ENCODE measurements around the gene OTUD3.

OTUD3 gene

DNA sequence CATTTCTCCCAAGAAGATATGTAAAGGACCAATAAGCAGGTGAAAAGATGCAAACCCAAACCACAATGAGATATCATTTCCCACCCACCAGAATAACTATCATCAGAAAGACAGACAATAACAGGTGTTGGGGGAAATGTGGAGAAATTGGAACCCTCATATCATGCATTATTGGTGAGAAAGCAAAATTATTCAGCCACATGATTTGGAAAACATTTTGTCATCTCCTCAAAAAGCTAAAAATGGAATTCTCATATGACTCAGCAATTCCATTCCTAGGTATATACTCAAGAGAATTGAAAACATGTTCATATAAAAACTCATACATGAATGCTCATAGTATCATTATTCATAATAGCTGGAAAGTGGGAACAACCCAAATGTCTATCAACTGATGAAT is 42.0 kb upstream of the OTUD3 start:
- no peak overlapping the region for H3K4me2 ChIP-seq (ENCODE audit: low read depth, low read length, poor library complexity, severe bottlenecking)
- no peak overlapping the region for H2AFZ ChIP-seq (ENCODE audit: low read length)
- no peaks in the 10 kb centered on the region for H3K27me3 ChIP-seq (ENCODE audit: insufficient read depth, low read length, poor library complexity, severe bottlenecking)
- H3F3A ChIP-seq (ENCODE audit: low read depth), result no peaks in the 10 kb centered on the region
- H3K9me3 ChIP-seq (ENCODE audit: insufficient read depth, low read depth, low read length), result no peaks in the 10 kb centered on the region
- H3K4me3 ChIP-seq (ENCODE audit: low read length, poor library complexity, severe bottlenecking), result no peak overlapping the region
- no peaks in the 10 kb centered on the region for H3K79me2 ChIP-seq (ENCODE audit: insufficient read depth, low read length)
- H3K36me3 ChIP-seq (ENCODE audit: insufficient read depth, low read length), result no peaks in the 10 kb centered on the region
- no peaks in the 10 kb centered on the region for H3K4me1 ChIP-seq (ENCODE audit: insufficient read depth, low read length, poor library complexity, severe bottlenecking)
- no peak overlapping the region for H3K9ac ChIP-seq (ENCODE audit: low read depth, low read length, poor library complexity, severe bottlenecking)
- H4K20me1 ChIP-seq (ENCODE audit: insufficient read depth, low read length, poor library complexity, severe bottlenecking), result no peaks in the 10 kb centered on the region
- no peak for TF ChIP-seq EZH2phosphoT487 (IDR thresholded peaks at IDR 0.05; ENCODE audit: borderline replicate concordance)
- TF ChIP-seq, protein P1, sequence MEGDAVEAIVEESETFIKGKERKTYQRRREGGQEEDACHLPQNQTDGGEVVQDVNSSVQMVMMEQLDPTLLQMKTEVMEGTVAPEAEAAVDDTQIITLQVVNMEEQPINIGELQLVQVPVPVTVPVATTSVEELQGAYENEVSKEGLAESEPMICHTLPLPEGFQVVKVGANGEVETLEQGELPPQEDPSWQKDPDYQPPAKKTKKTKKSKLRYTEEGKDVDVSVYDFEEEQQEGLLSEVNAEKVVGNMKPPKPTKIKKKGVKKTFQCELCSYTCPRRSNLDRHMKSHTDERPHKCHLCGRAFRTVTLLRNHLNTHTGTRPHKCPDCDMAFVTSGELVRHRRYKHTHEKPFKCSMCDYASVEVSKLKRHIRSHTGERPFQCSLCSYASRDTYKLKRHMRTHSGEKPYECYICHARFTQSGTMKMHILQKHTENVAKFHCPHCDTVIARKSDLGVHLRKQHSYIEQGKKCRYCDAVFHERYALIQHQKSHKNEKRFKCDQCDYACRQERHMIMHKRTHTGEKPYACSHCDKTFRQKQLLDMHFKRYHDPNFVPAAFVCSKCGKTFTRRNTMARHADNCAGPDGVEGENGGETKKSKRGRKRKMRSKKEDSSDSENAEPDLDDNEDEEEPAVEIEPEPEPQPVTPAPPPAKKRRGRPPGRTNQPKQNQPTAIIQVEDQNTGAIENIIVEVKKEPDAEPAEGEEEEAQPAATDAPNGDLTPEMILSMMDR (conservative IDR thresholded peaks at IDR 0.05; ENCODE audit: low read length), result no peak
- no peaks in the 10 kb centered on the region for H3K9me2 ChIP-seq (replicated peaks; ENCODE audit: low read depth, low read length)

DNA sequence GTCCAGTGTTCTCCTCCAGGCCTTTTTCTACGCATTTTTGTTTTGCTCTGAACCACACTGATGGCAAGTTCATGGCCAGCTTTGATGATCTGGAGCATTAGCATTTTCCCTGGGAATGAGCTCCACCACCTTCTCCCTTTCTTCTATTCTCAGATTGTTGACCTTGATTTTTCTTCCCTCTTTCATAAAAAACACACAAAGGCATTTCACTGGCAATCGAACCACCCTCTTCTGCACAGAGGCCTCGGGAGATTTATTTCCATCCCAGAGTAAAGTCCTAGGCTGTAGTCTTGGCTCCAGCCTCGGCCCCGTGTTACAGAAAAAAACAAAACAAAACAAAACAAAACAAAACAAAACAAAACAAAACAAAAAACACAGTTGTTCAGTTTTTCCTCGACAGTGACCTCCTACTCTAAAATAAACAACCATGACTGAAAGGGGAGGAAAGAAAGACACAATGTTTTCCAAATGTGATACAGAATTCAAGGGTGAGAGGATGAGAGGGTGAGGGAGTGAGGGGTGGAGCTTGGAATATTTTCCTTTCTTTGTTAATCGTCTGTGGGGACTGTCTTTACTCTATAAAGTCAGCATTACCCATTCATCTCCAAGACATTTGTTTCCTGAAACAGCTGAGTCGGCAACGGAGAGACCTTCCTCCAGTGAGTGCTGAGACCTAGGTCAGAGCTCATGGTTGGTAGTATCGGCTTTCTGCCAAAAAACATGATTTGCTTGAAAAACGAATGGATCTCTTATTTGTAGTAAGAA is 37.3 kb upstream of the OTUD3 start:
- H3K4me3 ChIP-seq (ENCODE audit: low read length, poor library complexity, severe bottlenecking), result no peak overlapping the region
- H2AFZ ChIP-seq (ENCODE audit: low read length), result no peak overlapping the region
- no peaks in the 10 kb centered on the region for H3K27me3 ChIP-seq (ENCODE audit: insufficient read depth, low read length, poor library complexity, severe bottlenecking)
- H3K9me3 ChIP-seq (ENCODE audit: insufficient read depth, low read depth, low read length), result no peaks in the 10 kb centered on the region
- H3F3A ChIP-seq (ENCODE audit: low read depth), result no peaks in the 10 kb centered on the region
- no peaks in the 10 kb centered on the region for H3K4me1 ChIP-seq (ENCODE audit: insufficient read depth, low read length, poor library complexity, severe bottlenecking)
- H4K20me1 ChIP-seq (ENCODE audit: insufficient read depth, low read length, poor library complexity, severe bottlenecking), result no peaks in the 10 kb centered on the region
- H3K36me3 ChIP-seq (ENCODE audit: insufficient read depth, low read length), result no peaks in the 10 kb centered on the region
- H3K4me2 ChIP-seq (ENCODE audit: low read depth, low read length, poor library complexity, severe bottlenecking), result no peak overlapping the region
- no peaks in the 10 kb centered on the region for H3K79me2 ChIP-seq (ENCODE audit: insufficient read depth, low read length)
- H3K9ac ChIP-seq (ENCODE audit: low read depth, low read length, poor library complexity, severe bottlenecking), result no peak overlapping the region
- no peaks in the 10 kb centered on the region for H3K9me2 ChIP-seq (replicated peaks; ENCODE audit: low read depth, low read length)
- TF ChIP-seq, protein P1 (conservative IDR thresholded peaks at IDR 0.05; ENCODE audit: low read length), result no peak
- TF ChIP-seq EZH2phosphoT487 (IDR thresholded peaks at IDR 0.05; ENCODE audit: borderline replicate concordance), result no peak

DNA sequence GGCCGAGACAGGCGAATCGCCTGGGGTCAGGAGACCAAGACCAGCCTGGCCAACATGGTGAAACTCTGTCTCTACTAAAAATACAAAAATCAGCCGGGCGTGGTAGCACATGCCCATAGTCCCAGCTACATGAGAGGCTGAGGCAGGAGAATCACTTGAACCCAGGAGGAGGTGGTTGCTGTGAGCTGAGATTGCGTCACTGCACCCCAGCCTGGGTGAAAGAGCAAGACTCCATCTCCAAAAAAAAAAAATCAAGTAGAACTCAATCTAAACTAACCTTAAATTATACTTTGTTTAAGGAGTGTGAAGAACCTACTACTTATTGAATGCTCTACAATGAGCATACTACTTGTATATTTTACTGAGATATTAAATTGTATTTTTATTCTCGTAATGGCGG is 36.6 kb upstream of the OTUD3 start:
- Histone ChIP-seq H3K27me3 (ENCODE audit: insufficient read depth, low read length, poor library complexity, severe bottlenecking) (no peaks in the 10 kb centered on the region), H3K9ac (ENCODE audit: low read depth, low read length, poor library complexity, severe bottlenecking) (no peak overlapping the region), H3K9me3 (ENCODE audit: insufficient read depth, low read depth, low read length) (no peaks in the 10 kb centered on the region), H3K79me2 (ENCODE audit: insufficient read depth, low read length) (no peaks in the 10 kb centered on the region), H4K20me1 (ENCODE audit: insufficient read depth, low read length, poor library complexity, severe bottlenecking) (no peaks in the 10 kb centered on the region), H3K4me2 (ENCODE audit: low read depth, low read length, poor library complexity, severe bottlenecking) (no peak overlapping the region), H3K9me2 (replicated peaks; ENCODE audit: low read depth, low read length) (no peaks in the 10 kb centered on the region), H3K36me3 (ENCODE audit: insufficient read depth, low read length) (no peaks in the 10 kb centered on the region), H3F3A (ENCODE audit: low read depth) (no peaks in the 10 kb centered on the region), H3K4me3 (ENCODE audit: low read length, poor library complexity, severe bottlenecking) (no peak overlapping the region), H2AFZ (ENCODE audit: low read length) (no peak overlapping the region), H3K4me1 (ENCODE audit: insufficient read depth, low read length, poor library complexity, severe bottlenecking) (no peaks in the 10 kb centered on the region)
- TF ChIP-seq, protein P1 (conservative IDR thresholded peaks at IDR 0.05; ENCODE audit: low read length), result no peak
- no peak for TF ChIP-seq EZH2phosphoT487 (IDR thresholded peaks at IDR 0.05; ENCODE audit: borderline replicate concordance)

All from Loucy (cell line).